22Rv1 (cell line): ENCODE measurements around the gene CDC42BPG.

Experiments used
- CTCF ChIP-seq: fragments of 450-650 bp; IDR thresholded peaks from 2 replicates; pipeline ENCODE4 v1.5.1; 2017; ENCODE audit warnings: mild to moderate bottlenecking
- ZFX ChIP-seq: fragments of 450-650 bp; IDR thresholded peaks from 2 replicates; pipeline ENCODE4 v1.6.1; 2017; ENCODE audit warnings: antibody characterized with exemption, borderline replicate concordance

- TF ChIP-seq CTCF (no peak), ZFX (no peak)
Measured at GRCh38 chr11:64832467-64833197, 11.8 kb downstream of the CDC42BPG start.
